ENCODE measurements around the gene CLDN5. TPM values are rescaled to one million over a fixed set of nuclear protein-coding genes. Genes with fewer than 3 reads are reported as not detected.

Gene CLDN5
- total RNA-seq, 1 donor from 2014 or later, result 19.5 TPM

DNA sequence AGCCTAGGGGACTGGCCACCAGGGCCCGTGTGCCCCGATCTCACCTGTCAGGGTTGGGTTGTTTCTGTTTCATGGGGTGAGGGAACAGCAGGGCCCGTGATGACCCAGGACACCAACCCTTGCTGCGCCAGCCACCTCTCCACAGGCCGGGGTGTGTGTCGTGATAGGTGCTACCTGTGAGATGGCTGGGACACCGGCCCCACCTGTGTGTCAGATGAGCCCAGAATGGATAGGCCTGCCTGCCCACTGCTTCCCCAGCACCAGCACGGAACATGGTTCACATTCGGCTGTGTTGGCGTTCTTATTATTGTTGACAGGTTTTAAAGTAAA, 7.1 kb downstream of the CLDN5 start:
- Histone ChIP-seq H3K27me3 (ENCODE audit: low read depth) (no peaks in the 10 kb centered on the region), H3K27ac (replicated peaks) (no peak overlapping the region), H3K9me3 (replicated peaks) (peaks cover 18% of the 10 kb centered on the region), H3K4me1 (peaks cover 8% of the 10 kb centered on the region), H3K4me3 (no peak overlapping the region), H3K36me3 (no peaks in the 10 kb centered on the region)
- TF ChIP-seq, protein P1, sequence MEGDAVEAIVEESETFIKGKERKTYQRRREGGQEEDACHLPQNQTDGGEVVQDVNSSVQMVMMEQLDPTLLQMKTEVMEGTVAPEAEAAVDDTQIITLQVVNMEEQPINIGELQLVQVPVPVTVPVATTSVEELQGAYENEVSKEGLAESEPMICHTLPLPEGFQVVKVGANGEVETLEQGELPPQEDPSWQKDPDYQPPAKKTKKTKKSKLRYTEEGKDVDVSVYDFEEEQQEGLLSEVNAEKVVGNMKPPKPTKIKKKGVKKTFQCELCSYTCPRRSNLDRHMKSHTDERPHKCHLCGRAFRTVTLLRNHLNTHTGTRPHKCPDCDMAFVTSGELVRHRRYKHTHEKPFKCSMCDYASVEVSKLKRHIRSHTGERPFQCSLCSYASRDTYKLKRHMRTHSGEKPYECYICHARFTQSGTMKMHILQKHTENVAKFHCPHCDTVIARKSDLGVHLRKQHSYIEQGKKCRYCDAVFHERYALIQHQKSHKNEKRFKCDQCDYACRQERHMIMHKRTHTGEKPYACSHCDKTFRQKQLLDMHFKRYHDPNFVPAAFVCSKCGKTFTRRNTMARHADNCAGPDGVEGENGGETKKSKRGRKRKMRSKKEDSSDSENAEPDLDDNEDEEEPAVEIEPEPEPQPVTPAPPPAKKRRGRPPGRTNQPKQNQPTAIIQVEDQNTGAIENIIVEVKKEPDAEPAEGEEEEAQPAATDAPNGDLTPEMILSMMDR (IDR thresholded peaks at IDR 0.05; ENCODE audit: borderline replicate concordance), result no peak
- no peak for DNase-seq
- intact Hi-C loops (cut with micrococcal nuclease), result no loop called here

DNA sequence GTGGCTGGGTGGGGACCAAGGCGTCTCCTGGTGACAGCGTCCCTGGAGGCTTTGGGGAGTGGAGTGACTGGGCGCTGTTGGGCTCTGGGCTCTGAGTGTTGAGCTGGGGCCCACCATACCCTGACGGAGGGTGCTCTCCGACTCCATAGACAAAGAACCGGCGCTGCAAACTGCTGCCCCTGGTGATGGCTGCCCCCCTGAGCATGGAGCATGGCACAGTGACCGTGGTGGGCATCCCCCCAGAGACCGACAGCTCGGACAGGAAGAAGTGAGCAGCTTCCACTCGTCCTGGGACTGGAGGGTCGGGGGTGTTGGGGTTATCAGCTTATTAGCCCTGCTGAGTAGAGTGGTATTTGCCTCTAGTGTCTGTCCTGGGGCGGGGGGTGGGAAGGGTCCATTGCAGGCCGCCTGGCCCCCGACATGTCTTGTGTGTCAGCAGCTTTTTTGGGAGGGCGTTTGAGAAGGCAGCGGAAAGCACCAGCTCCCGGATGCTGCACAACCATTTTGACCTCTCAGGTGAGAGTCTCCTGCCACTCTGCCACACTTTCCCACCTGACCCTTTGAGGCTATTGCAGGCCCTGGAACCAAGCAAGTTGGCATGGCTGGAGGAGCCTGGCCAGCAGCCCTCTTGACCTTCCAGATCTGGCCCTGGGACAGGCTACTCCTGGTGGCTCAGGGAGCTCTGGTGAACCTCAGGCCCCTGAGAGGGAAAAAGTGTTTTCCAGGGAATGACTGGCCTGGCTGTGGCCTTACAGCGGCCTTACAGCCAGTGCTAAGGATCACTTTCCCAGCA, 7.6 kb downstream of the CLDN5 start:
- Histone ChIP-seq H3K4me3 (no peak overlapping the region), H3K4me1 (peaks cover 2% of the 10 kb centered on the region), H3K27ac (replicated peaks) (no peak overlapping the region), H3K9me3 (replicated peaks) (peaks cover 18% of the 10 kb centered on the region), H3K36me3 (no peaks in the 10 kb centered on the region), H3K27me3 (ENCODE audit: low read depth) (no peaks in the 10 kb centered on the region)
- intact Hi-C loops (cut with micrococcal nuclease), result no loop called here
- no peak for DNase-seq
- TF ChIP-seq, protein P1 (IDR thresholded peaks at IDR 0.05; ENCODE audit: borderline replicate concordance), result no peak

DNA sequence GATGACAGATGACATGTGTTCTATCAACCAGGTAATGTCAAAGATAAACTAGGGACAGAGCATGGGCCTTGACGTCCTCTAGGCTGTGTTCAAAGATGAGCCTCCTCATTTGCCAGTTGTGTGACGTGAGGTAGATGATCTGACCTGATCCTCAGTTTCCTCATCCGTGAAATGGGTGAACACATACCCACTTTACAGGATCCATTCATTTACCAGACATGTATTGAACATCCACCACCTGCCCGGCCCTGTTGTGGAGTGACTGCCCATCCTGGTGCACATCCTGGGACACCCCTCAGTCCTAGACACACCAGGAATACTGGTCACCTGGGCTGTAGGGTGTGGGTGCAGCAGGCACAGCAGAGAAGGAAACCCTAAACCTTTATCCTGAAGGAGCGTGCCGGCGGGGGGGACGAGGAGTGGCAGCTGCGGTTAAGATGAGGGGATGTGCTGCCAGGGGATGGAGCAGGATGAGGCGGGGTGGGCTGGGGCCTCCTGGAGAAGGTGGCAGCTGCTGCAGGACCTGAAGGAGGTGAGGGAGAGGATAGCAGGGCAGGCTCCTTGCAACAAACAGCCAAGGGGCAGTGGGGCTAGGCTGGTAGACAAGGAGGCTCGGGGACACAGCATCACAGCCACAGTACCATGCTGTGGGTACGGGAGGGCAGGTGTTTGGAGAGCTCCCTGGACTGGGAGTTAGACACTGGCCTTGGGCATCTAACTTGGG, 8.4 kb downstream of the CLDN5 start:
- no peak overlapping the region for H3K4me3 ChIP-seq
- H3K9me3 ChIP-seq (replicated peaks), result peaks cover 18% of the 10 kb centered on the region
- intact Hi-C loops (cut with micrococcal nuclease), result no loop called here
- H3K27me3 ChIP-seq (ENCODE audit: low read depth), result no peaks in the 10 kb centered on the region
- H3K4me1 ChIP-seq, result no peaks in the 10 kb centered on the region
- H3K27ac ChIP-seq (replicated peaks), result no peak overlapping the region
- no peak for DNase-seq
- TF ChIP-seq, protein P1 (IDR thresholded peaks at IDR 0.05; ENCODE audit: borderline replicate concordance), result no peak
- H3K36me3 ChIP-seq, result no peaks in the 10 kb centered on the region

DNA sequence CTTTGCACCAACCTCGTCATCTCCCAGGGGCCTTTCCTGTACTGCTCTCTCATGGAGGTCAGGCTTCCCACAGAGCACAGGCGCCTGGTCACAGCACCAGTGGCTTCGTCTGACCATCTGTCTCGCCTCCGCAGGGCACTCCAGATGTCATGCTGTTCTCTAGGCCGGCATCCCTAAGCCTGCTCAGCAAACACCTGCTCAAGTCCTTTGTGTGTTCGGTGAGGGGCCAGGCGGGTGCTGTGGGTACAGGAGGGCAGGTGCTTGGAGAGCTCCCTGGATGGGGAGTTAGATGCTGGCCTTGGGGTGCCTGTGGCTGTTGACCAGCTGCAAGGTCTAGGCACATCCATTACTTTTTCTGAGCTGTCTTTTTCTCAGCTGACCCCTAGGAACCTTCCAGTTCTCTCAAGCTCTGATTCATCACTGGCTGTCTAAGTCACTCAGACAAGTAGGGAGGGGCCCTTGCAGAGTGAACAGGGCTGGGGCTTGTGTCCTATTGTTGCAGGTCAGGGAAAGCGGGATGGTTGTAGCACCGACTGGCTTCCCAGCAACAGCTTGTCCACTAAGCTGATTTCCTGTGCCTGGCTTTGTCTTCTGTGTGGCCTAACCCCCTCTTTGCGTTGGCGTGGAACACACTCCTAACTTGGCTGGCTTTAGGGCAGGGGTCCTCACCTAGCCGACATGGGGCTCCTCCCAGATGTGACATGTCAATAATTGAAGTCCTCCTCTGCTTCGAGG, 9.2 kb downstream of the CLDN5 start:
- Histone ChIP-seq H3K36me3 (no peaks in the 10 kb centered on the region), H3K4me3 (no peak overlapping the region), H3K4me1 (no peaks in the 10 kb centered on the region), H3K27me3 (ENCODE audit: low read depth) (no peaks in the 10 kb centered on the region), H3K9me3 (replicated peaks) (peaks cover 18% of the 10 kb centered on the region), H3K27ac (replicated peaks) (no peak overlapping the region)
- no peak for DNase-seq
- intact Hi-C loops (cut with micrococcal nuclease), result no loop called here
- TF ChIP-seq, protein P1 (IDR thresholded peaks at IDR 0.05; ENCODE audit: borderline replicate concordance), result no peak

DNA sequence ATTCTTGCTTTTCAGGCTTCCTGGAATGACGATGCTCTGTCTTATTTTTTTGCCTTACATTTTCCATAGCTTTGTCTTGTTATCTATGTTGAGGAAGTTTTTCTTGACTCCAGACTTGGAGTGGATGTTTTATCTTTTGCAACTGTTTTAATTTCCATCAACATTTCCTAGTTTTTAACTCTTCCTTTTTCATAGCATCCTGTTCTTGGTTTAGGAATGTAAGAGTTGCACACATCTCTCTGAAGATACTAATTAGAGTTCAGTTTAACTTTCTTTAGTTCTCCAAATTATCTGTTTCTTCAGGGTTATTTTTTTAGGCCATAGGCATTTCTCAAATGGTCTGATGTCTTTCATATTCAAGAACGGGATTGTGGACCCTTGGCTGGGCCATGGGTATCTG, 10.4 kb downstream of the CLDN5 start:
- intact Hi-C loops (cut with micrococcal nuclease), result no loop called here
- TF ChIP-seq, protein P1 (IDR thresholded peaks at IDR 0.05; ENCODE audit: borderline replicate concordance), result no peak
- H3K36me3 ChIP-seq, result no peaks in the 10 kb centered on the region
- H3K27me3 ChIP-seq (ENCODE audit: low read depth), result no peaks in the 10 kb centered on the region
- H3K4me3 ChIP-seq, result no peak overlapping the region
- no peak overlapping the region for H3K27ac ChIP-seq (replicated peaks)
- DNase-seq, result no peak
- no peaks in the 10 kb centered on the region for H3K4me1 ChIP-seq
- peaks cover 18% of the 10 kb centered on the region for H3K9me3 ChIP-seq (replicated peaks)
